Upper lobe of left lung (tissue), 4 donors: ENCODE results near the gene TBC1D14.
A peak's percentile ranks its signal among the peaks of the same experiment; 100 is the strongest.

Source experiments
- CTCF ChIP-seq, 6 experiments: fragments of 450-650 bp in 4 of 6; fragments of 200-600 bp in 2 of 6; sonication (generic) in 2 of 6; IDR thresholded peaks; one replicate each; pipeline ENCODE4 v1.5.1; 2016 to 2019; ENCODE audit warnings: antibody characterized with exemption in 6 of 6
- POLR2A ChIP-seq, 4 donors: fragments of 450-650 bp; IDR thresholded peaks; one replicate each; pipeline ENCODE4 v1.5.1; 2016 to 2017; ENCODE audit warnings: antibody characterized with exemption in 4 of 4, mild to moderate bottlenecking in 2 of 4
- POLR2AphosphoS5 ChIP-seq, 2 donors: sonication (generic); formaldehyde crosslinking; IDR thresholded peaks; one replicate each; pipeline ENCODE4 v1.5.1; 2017; ENCODE audit warnings: antibody characterized with exemption in 2 of 2

GRCh38 chr4:7070729-7071511 lies 161.3 kb downstream of the TBC1D14 start:
- TF ChIP-seq CTCF (IDR thresholded peaks at IDR 0.05) (peak; percentile 98 to 99 (median 99)), POLR2A (IDR thresholded peaks at IDR 0.05) (no peak), POLR2AphosphoS5 (IDR thresholded peaks at IDR 0.05) (no peak)
